D721Med (cell line): ENCODE data around the gene PCGF3.

Experiments
- DNase-seq: peaks from one replicate; pipeline ENCODE4 v3.0.0; 2011; ENCODE audit warnings: low spot score; ENCODE audit not compliant: insufficient read length
- FAIRE-seq: peaks from 2 replicates; lab custom pipeline; 2011; peaks lifted over from hg19 to GRCh38; lab: Jason Lieb, UNC
- TF ChIP-seq, protein P1 (sequence below): IDR thresholded peaks from 2 replicates; pipeline ENCODE4 v1.5.1; 2012; ENCODE audit warnings: mild to moderate bottlenecking, control low read depth; ENCODE audit not compliant: insufficient read depth; ENCODE audit errors: missing control alignments

PCGF3 gene

DNA sequence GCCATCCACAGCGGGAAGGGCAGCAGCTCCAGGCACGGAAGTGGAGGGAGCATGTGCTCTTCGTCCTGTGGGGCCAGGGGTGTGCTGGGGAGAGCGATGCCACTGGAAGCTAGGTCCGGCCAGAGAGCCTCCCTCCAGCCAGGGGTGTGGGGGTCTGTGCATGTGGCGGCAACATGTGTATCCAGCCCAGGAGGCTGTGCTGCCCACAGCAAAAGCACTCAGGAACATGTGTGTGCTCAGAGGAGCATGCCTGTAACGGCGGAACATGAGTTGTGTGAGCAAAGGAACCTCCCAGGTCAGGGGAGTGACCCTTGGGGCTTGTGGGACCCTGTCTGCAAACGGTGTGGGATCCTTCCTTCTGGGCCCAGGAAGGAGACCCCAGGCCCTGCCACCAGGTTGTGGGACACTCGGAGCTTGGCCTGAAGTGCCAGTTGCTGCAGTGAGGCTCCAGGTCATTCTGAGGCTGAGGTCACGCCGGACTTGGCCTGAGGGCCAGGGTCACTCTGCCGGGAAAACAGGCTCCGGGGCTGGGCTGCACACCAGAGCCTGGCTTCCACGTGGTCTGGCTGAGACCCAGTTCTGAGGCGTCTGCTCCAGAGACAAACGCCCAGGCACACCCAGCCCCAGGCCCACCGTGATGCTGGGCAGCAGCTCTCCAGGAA is 83.1 kb downstream of the PCGF3 start:
- TF ChIP-seq, protein P1, sequence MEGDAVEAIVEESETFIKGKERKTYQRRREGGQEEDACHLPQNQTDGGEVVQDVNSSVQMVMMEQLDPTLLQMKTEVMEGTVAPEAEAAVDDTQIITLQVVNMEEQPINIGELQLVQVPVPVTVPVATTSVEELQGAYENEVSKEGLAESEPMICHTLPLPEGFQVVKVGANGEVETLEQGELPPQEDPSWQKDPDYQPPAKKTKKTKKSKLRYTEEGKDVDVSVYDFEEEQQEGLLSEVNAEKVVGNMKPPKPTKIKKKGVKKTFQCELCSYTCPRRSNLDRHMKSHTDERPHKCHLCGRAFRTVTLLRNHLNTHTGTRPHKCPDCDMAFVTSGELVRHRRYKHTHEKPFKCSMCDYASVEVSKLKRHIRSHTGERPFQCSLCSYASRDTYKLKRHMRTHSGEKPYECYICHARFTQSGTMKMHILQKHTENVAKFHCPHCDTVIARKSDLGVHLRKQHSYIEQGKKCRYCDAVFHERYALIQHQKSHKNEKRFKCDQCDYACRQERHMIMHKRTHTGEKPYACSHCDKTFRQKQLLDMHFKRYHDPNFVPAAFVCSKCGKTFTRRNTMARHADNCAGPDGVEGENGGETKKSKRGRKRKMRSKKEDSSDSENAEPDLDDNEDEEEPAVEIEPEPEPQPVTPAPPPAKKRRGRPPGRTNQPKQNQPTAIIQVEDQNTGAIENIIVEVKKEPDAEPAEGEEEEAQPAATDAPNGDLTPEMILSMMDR, result no peak
- no peak for DNase-seq
- no peak for FAIRE-seq

DNA sequence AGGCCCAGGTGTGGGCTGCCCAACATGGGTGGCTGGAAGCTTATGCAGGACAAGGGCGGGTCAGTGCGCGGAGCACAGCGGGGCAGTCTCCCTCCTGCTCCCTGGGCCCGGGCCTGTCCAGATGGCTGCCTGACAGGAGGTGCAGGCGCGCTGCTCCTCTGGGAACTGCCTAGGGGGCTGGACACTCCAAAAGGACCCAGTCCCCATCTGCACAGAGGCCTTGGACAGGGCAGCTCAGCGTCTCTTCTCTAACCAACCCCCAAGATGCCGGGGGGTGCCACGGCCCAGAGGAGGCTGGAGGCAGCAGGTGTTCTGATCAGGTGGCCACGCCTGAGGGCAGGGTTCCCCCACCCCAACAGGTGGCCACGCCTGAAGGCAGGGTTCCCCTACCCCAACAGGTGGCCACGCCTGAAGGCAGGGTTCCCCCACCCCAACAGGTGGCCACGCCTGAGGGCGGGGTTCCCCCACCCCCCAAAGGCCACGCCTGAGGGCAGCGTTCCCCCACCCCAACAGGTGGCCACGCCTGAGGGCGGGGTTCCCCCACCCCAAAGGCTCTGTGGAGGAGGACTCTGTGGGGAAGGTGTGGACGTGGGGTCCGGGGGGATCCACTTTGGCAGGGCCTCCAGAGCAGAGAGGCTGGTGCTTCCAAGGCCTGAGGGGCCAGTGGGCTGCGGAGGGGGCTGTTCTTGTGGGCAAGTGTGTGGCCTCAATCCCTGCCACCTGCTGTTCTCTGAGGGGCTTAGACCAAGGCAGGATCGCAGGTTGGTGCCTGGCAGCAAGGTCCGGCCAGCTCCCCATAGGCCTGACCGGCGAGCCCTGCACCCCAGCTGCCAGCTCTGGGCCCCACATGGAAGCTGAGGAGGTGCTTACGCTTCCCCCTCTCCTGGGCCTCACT is 84.2 kb downstream of the PCGF3 start:
- TF ChIP-seq, protein P1, result no peak
- DNase-seq (no peak), FAIRE-seq (no peak)

DNA sequence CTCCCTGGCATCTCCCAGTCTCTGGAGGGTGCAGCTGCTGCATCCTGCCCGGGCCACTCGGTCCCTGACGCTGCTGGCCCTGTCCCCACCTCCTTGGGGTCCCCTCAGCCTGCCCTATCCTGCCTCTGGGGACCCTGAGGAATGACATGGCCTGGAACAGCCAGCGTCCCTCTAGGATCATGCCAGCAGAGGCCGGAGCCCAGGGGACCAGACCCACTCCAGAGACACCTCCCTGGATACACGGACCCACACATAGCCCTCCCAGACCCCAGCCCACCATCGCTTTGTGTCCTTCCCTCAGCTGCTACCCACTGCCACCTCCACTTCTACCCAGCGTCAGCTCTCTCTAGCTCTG is 84.8 kb downstream of the PCGF3 start:
- DNase-seq (no peak), FAIRE-seq (no peak)
- TF ChIP-seq, protein P1, result no peak

DNA sequence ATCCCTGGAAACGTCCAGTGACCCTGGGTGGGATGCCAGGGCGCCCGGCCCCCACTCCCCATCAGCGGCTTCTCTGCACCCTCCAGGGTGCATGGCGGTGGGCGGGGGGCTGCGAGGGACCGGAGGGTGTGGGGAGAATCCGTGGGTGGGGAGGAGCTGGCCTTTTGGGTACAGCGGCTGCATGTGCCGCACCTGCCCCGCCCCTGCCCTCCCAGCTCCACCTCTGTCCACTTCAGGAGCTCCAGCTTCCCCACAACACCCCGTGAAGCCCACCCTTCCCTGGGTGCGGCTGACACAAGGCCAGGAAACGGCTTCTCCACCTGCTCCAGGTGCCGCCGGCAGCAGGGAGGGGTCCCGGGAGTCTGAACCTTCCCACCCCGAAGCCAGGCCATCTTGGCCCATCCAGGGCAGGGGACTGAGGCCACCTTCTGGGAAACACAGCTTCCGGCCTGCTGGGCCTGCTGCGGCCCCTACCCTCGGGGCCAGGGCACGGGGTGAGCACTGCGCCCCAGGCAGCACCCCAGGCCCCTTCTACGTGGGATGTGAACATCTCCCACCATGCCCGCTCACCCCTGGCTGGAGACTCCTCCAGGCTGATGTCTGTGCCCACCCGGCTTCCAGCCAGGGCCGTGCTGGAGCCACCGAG is 85.7 kb downstream of the PCGF3 start:
- TF ChIP-seq, protein P1, result no peak
- FAIRE-seq (no peak), DNase-seq (no peak)

DNA sequence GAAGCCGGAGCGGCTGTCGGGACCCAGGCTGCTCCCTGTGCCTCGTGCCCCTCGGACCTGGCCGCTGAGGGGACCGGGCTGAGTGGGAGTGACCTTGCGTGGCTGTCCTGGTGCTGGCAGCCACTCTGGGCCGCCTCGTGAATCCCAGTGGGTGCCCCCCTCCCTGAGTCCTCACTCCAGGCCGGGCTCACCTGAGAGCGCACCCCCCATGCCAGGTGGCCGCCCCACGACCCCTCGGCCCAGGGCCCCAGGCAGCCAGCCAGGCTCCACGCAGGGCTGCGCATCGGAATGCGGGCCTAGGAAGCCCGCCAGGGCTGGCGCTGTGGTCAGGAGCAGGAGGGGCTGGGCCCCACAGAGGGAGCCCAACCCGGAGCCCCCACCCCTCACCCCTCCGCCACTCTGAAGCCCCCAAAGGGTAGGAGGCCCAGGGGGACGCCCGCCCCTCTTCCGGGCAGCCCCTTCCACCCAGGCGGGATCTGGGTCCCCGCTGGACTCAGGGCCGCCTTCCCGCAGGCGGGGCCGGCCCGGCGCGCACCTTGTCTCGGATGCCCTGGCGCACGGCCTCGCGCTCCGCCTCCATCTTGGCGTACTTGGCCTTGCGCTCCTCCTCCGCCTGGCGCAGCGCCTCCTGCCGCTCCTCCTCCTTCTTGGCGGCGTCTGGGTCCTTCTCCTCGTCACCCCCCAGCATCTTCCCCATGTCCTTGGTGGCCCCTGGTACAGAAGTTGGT is 86.4 kb downstream of the PCGF3 start:
- DNase-seq (no peak), FAIRE-seq (no peak)
- TF ChIP-seq, protein P1, result no peak

DNA sequence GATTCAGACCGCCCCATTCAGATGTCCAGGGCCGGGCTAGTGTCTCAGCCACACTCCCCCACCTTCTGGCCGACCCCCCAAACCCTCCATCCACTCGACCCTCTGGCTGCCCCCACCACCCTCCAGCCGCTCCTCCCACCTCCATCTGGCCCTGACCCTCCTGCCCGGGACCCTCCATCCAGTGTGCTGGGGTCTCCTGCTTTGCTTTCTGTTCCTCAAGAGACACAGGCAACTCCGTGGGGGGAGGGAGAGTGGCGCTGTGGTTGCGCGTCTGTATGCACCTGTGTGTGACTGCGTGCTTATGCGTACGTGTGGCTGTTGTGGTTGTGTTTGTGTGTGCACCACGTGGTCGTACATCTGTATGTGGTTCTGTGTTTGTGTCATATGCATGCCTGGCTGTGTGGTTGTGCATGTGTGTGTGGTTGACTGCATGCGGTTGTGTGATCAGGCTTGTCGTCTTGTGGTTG is 87.0 kb downstream of the PCGF3 start:
- no peak for FAIRE-seq
- DNase-seq, result no peak

More for the DNA sequence above, 87.0 kb downstream of the PCGF3 start:
- TF ChIP-seq, protein P1, result no peak
